Trophoblast cell (in vitro differentiated cells and primary cell): ENCODE results near the gene HTRA3.

Source experiments
- DNase-seq, 2 donors: peaks; one replicate each; pipeline ENCODE4 v3.0.0-alpha.2; 2016
- H2AFZ ChIP-seq: 2 replicates; pipeline ENCODE4 v1.6.1; 2013; ENCODE audit warnings: low read length, moderate library complexity, mild to moderate bottlenecking; ENCODE audit not compliant: insufficient read depth, poor library complexity
- H2AK5ac ChIP-seq: 2 replicates; pipeline ENCODE4 v1.6.1; 2013; ENCODE audit warnings: mild to moderate bottlenecking, low read length
- H2BK120ac ChIP-seq: 2 replicates; pipeline ENCODE4 v1.6.1; 2013; ENCODE audit warnings: low read length, mild to moderate bottlenecking, moderate library complexity; ENCODE audit not compliant: insufficient read depth, poor library complexity
- H2BK12ac ChIP-seq: 2 replicates; pipeline ENCODE4 v1.6.1; 2013; ENCODE audit warnings: mild to moderate bottlenecking, low read length, moderate library complexity
- H2BK5ac ChIP-seq: 2 replicates; pipeline ENCODE4 v1.6.1; 2013; ENCODE audit warnings: low read length, low read depth, moderate library complexity, mild to moderate bottlenecking; ENCODE audit not compliant: poor library complexity
- H3K14ac ChIP-seq: 2 replicates; pipeline ENCODE4 v1.6.1; 2013; ENCODE audit warnings: mild to moderate bottlenecking, low read length
- H3K18ac ChIP-seq: 2 replicates; pipeline ENCODE4 v1.6.1; 2013; ENCODE audit warnings: mild to moderate bottlenecking, low read length
- H3K23ac ChIP-seq: 2 replicates; pipeline ENCODE4 v1.6.1; 2013; ENCODE audit warnings: low read length
- H3K27ac ChIP-seq: 2 replicates; pipeline ENCODE4 v1.5.1; 2013; ENCODE audit warnings: low read depth, mild to moderate bottlenecking, inconsistent platforms, low read length, moderate library complexity
- H3K27me3 ChIP-seq: 2 replicates; pipeline ENCODE4 v1.6.1; 2013; ENCODE audit warnings: inconsistent platforms, mild to moderate bottlenecking, low read length, moderate library complexity; ENCODE audit not compliant: insufficient read depth
- H3K36me3 ChIP-seq, 2 experiments: 1 replicate in 1 of 2; 2 replicates in 1 of 2; pipeline ENCODE4 v1.6.1; 2013; ENCODE audit warnings: low read length in 2 of 2, mild to moderate bottlenecking in 2 of 2, moderate library complexity in 1 of 2; ENCODE audit not compliant: insufficient read depth in 2 of 2, control insufficient read depth in 1 of 2
- H3K4ac ChIP-seq: 2 replicates; pipeline ENCODE4 v1.6.1; 2013; ENCODE audit warnings: low read depth, mild to moderate bottlenecking, low read length, moderate library complexity
- H3K4me1 ChIP-seq, 2 experiments: 1 replicate in 1 of 2; 2 replicates in 1 of 2; pipeline ENCODE4 v1.6.1; 2013; ENCODE audit warnings: low read length in 2 of 2, mild to moderate bottlenecking in 2 of 2, moderate library complexity in 1 of 2; ENCODE audit not compliant: insufficient read depth in 2 of 2, control insufficient read depth in 1 of 2
- H3K4me2 ChIP-seq: 2 replicates; pipeline ENCODE4 v1.6.1; 2013; ENCODE audit warnings: inconsistent platforms, mild to moderate bottlenecking, low read length, moderate library complexity
- H3K4me3 ChIP-seq: 2 replicates; pipeline ENCODE4 v1.5.1; 2013; ENCODE audit warnings: mild to moderate bottlenecking, low read depth, low read length, inconsistent platforms
- H3K79me1 ChIP-seq: one replicate; pipeline ENCODE4 v1.6.1; 2013; ENCODE audit warnings: low read length
- H3K79me2 ChIP-seq: 2 replicates; pipeline ENCODE4 v1.6.1; 2013; ENCODE audit warnings: low read length, mild to moderate bottlenecking; ENCODE audit not compliant: control insufficient read depth, insufficient read depth, poor library complexity
- H3K9ac ChIP-seq: 2 replicates; pipeline ENCODE4 v1.6.1; 2013; ENCODE audit warnings: mild to moderate bottlenecking, low read length
- H3K9me3 ChIP-seq: 2 replicates; pipeline ENCODE4 v1.6.1; 2013; ENCODE audit warnings: low read depth, mild to moderate bottlenecking, control low read depth, inconsistent platforms, low read length; ENCODE audit not compliant: insufficient read depth
- H4K12ac ChIP-seq: 2 replicates; pipeline ENCODE4 v1.6.1; 2013; ENCODE audit warnings: low read depth, mild to moderate bottlenecking, low read length, moderate library complexity
- H4K8ac ChIP-seq: 2 replicates; pipeline ENCODE4 v1.6.1; 2013; ENCODE audit warnings: low read depth, mild to moderate bottlenecking, low read length, moderate library complexity
- H4K91ac ChIP-seq: one replicate; pipeline ENCODE4 v1.6.1; 2013; ENCODE audit warnings: low read depth, mild to moderate bottlenecking, low read length, moderate library complexity
- WGBS: extraction: QIAGEN DNeasy Blood & Tissue Kit; methylation state at CpG from one replicate; pipeline ENCODE4 v1.1.7; 2013; ENCODE audit warnings: missing lambda C conversion rate; ENCODE audit not compliant: insufficient read length, insufficient coverage; ENCODE audit errors: extremely low coverage; 5-methylcytosine and 5-hydroxymethylcytosine counted together

Gene HTRA3

DNA sequence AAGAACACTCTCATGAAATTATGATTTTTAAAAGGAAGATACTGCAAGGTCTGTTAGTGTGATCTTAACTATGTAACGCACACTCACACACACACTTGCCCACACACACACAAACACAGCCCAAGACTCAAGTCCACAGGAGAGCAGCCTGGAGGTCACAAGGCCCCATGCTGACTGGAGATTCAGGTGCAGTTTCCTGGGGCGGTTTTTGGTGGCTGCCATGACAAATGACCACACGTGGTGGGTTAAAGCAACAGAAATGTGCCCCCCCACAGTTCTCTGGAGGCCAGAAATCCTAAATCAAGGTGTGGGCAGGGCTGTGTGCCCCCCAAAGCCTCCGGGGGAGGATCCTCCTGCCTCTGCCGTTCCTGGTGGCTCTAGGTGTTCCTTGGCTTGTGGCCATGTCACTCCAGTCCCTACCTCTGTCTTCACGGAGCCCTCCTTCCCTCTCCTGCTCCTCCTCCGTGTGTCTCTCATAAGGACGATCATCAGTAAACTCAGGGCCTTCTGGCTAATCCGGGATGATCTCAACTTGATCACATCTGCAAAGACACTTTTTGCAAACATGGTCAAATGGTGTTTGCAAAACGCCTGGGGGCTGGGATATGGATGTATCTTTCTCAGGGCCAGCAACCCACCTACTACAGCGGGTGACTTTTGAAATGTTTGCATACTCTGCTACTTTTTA lies 9.7 kb upstream of the HTRA3 start:
- Histone ChIP-seq H3K36me3 (no peaks in the 10 kb centered on the region), H4K91ac (peak overlapping the region; percentile 98)
- no CpG with 5 or more reads among the region's 11 CpGs for WGBS

DNA sequence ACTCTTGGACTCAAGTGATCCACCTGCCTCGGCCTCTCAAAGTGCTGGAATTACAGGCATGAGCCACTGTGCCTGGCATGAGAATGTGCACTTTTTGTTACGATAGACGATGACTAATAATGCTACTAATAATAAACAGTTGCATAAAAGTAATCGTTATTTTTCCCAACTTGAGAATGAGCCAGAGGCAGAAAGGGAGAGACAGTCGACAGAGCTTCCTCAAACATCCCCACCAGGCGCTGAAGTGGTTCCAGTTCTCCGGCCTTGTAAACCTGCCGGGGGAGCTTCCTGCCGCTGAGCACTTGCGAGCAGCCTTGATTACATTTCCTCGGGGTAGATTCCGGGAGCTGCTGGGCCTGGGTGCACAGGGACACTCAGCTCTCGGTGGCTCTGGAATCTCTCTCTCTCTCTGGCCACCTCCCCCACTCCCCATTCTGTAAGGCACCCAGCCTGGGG lies 8.9 kb upstream of the HTRA3 start:
- peak overlapping the region; percentile 23 for H3K4me2 ChIP-seq
- no CpG with 5 or more reads among the region's 13 CpGs for WGBS
- H4K12ac ChIP-seq = no peak overlapping the region
- peak overlapping the region; percentile 36 for H4K8ac ChIP-seq
- no peak overlapping the region for H3K18ac ChIP-seq
- no peaks in the 10 kb centered on the region for H3K36me3 ChIP-seq
- H2AK5ac ChIP-seq = peak overlapping the region; percentile 24
- H3K27me3 ChIP-seq = no peaks in the 10 kb centered on the region
- H3K27ac ChIP-seq = peak overlapping the region; percentile 78
- H3K4ac ChIP-seq = no peak overlapping the region
- H2AFZ ChIP-seq = no peak overlapping the region
- H3K4me3 ChIP-seq = no peak overlapping the region
- peak overlapping the region; percentile 98 for H4K91ac ChIP-seq
- peak overlapping the region; percentile 38 for H3K14ac ChIP-seq
- DNase-seq = peak; percentile 78 to 86
- no peak overlapping the region for H3K23ac ChIP-seq
- H2BK120ac ChIP-seq = peak overlapping the region; percentile 96
- H3K79me1 ChIP-seq = peaks cover 41% of the 10 kb centered on the region
- no peak overlapping the region for H3K9ac ChIP-seq
- peaks cover 5% of the 10 kb centered on the region for H3K79me2 ChIP-seq
- H2BK12ac ChIP-seq = no peak overlapping the region
- H3K9me3 ChIP-seq = peaks cover 2% of the 10 kb centered on the region
- H3K4me1 ChIP-seq = peaks cover 32 to 35% of the 10 kb centered on the region in 2 experiments
- H2BK5ac ChIP-seq = peak overlapping the region; percentile 94

More for the DNA sequence above, 9.7 kb upstream of the HTRA3 start:
- H3K14ac ChIP-seq = peak overlapping the region; percentile 95
- peak overlapping the region; percentile 84 for H3K4ac ChIP-seq
- peaks cover 42% of the 10 kb centered on the region for H3K79me1 ChIP-seq
- peaks cover 5% of the 10 kb centered on the region for H3K79me2 ChIP-seq
- H3K27me3 ChIP-seq = no peaks in the 10 kb centered on the region
- H2BK12ac ChIP-seq = peak overlapping the region; percentile 99
- H3K9me3 ChIP-seq = peaks cover 2% of the 10 kb centered on the region
- no peak overlapping the region for H3K4me2 ChIP-seq
- no peak overlapping the region for H3K4me3 ChIP-seq
- peak overlapping the region; percentile 94 for H2BK5ac ChIP-seq
- peak overlapping the region; percentile 96 for H2BK120ac ChIP-seq
- peak overlapping the region; percentile 50 for H2AFZ ChIP-seq
- H4K8ac ChIP-seq = peak overlapping the region; percentile 92
- H3K18ac ChIP-seq = peak overlapping the region; percentile 80
- H3K4me1 ChIP-seq = peaks cover 35 to 37% of the 10 kb centered on the region in 2 experiments
- DNase-seq = no peak
- H2AK5ac ChIP-seq = peak overlapping the region; percentile 98
- H3K23ac ChIP-seq = no peak overlapping the region
- peak overlapping the region; percentile 72 for H3K27ac ChIP-seq
- no peak overlapping the region for H3K9ac ChIP-seq
- peak overlapping the region; percentile 58 for H4K12ac ChIP-seq

DNA sequence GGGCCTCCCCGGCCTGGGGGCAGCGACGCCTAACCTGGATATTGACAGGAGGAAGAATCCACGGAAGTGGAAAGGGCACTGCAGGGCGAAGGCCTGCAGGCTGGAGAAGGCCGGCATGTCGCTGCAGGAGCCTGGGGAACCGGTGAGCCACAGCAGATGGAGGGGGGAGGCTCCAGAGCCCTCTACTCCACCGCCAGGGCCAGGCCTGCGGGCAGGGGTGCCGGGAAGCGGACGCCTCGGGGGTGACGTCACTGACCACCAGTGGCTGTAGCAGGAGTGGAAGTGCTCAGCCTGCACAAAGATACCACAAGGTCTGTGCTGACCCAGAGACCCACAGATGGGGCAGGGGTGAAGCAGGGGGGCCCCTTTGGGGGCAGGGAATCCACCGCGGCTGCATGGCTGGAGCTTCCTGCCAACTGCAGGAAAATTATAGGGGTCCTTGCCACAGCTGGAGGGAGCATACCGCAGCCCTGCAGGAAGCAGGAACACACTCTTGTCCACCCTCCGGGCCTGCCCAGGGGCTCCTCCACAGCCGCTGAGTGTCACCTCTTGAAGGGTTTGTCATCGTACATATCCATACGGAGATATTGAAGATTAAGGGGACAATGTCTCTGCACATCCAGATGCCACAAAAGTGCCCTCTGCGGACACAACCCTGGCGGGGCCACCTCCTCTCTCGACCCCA lies 7.6 kb upstream of the HTRA3 start:
- Histone ChIP-seq H2BK12ac (peak overlapping the region; percentile 63), H4K91ac (peak overlapping the region; percentile 88), H3K27me3 (no peaks in the 10 kb centered on the region), H3K23ac (no peak overlapping the region), H3K18ac (peak overlapping the region; percentile 47), H3K14ac (peak overlapping the region; percentile 38), H3K79me2 (peaks cover 5% of the 10 kb centered on the region), H2AK5ac (peak overlapping the region; percentile 1), H3K4me3 (no peak overlapping the region), H3K27ac (peak overlapping the region; percentile 78), H3K36me3 (no peaks in the 10 kb centered on the region), H2AFZ (no peak overlapping the region), H3K9ac (no peak overlapping the region), H3K4ac (peak overlapping the region; percentile 20), H2BK120ac (peak overlapping the region; percentile 64), H3K9me3 (peaks cover 2% of the 10 kb centered on the region), H3K4me1 (peaks cover 37 to 41% of the 10 kb centered on the region in 2 experiments), H3K4me2 (no peak overlapping the region), H2BK5ac (peak overlapping the region; percentile 50), H4K12ac (no peak overlapping the region), H3K79me1 (peaks cover 38% of the 10 kb centered on the region), H4K8ac (peak overlapping the region; percentile 48)
- DNase-seq = peak; percentile 78 to 82
- no CpG with 5 or more reads among the region's 25 CpGs for WGBS

DNA sequence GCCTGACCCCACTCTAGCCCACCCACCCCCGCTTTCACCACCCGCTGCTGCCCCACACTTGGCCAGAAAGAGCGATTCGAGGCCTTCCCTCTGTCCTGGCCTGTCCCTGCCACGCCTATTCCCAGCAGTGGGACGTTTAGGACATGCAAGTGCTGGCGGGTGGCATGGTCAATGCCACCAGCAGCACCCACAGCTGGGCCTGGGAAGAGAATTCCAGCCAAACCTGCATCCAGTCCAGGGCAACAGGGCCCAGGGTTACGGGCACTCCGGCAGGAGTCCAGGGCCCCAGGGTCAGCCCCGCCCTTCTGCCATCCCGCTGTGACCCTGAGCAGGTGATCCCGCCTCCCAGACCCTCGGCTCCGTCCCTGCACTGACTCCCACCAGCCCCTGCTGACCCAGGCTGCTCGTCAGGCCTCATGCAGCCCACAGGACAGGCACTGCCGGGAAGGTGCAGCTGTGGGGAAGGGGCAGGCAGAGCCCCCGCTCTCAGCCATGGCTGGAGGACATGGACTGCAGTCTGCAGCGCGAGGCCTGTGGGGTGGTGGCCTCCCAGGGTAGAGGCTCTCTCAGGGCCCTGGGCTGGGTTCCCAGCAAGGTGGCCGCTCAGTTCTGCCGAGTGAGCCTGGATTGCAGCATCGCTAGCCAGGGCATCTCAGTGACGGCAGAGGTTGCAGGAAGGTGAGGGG lies 6.8 kb upstream of the HTRA3 start:
- DNase-seq = peak; percentile 32 to 53
- no peak overlapping the region for H3K27ac ChIP-seq
- H2BK120ac ChIP-seq = peak overlapping the region; percentile 69
- peak overlapping the region; percentile 50 for H3K4ac ChIP-seq
- H3K9ac ChIP-seq = no peak overlapping the region
- peak overlapping the region; percentile 15 for H2BK12ac ChIP-seq
- peak overlapping the region; percentile 6 for H2AK5ac ChIP-seq
- no peak overlapping the region for H3K4me2 ChIP-seq
- H3K79me1 ChIP-seq = peaks cover 42% of the 10 kb centered on the region
- peaks cover 2% of the 10 kb centered on the region for H3K9me3 ChIP-seq
- H3K79me2 ChIP-seq = peaks cover 5% of the 10 kb centered on the region
- H3K36me3 ChIP-seq = no peaks in the 10 kb centered on the region
- H3K27me3 ChIP-seq = no peaks in the 10 kb centered on the region
- WGBS = no CpG with 5 or more reads among the region's 23 CpGs
- no peak overlapping the region for H4K12ac ChIP-seq
- no peak overlapping the region for H3K4me3 ChIP-seq
- H4K91ac ChIP-seq = peak overlapping the region; percentile 88
- H3K4me1 ChIP-seq = peaks cover 41% of the 10 kb centered on the region in 2 experiments
- H3K14ac ChIP-seq = peak overlapping the region; percentile 89
- H2AFZ ChIP-seq = peak overlapping the region; percentile 19
- H3K23ac ChIP-seq = no peak overlapping the region
- H2BK5ac ChIP-seq = peak overlapping the region; percentile 43
- peak overlapping the region; percentile 15 for H4K8ac ChIP-seq
- peak overlapping the region; percentile 53 for H3K18ac ChIP-seq
